GM23248 (cell line): Measurements from ENCODE around the gene C1QL4.

Experiments
- EZH2 ChIP-seq: fragments of 200-600 bp; sonication (generic); IDR thresholded peaks from 2 replicates; pipeline ENCODE4 v1.6.1; 2018; ENCODE audit warnings: antibody characterized with exemption, mild to moderate bottlenecking; ENCODE audit not compliant: insufficient read depth, poor library complexity, severe bottlenecking
- EZH2phosphoT487 ChIP-seq: fragments of 200-600 bp; sonication (generic); IDR thresholded peaks from 2 replicates; pipeline ENCODE4 v1.6.1; 2018; ENCODE audit warnings: antibody characterized with exemption, moderate library complexity, mild to moderate bottlenecking, low read depth; ENCODE audit not compliant: insufficient read depth

DNA sequence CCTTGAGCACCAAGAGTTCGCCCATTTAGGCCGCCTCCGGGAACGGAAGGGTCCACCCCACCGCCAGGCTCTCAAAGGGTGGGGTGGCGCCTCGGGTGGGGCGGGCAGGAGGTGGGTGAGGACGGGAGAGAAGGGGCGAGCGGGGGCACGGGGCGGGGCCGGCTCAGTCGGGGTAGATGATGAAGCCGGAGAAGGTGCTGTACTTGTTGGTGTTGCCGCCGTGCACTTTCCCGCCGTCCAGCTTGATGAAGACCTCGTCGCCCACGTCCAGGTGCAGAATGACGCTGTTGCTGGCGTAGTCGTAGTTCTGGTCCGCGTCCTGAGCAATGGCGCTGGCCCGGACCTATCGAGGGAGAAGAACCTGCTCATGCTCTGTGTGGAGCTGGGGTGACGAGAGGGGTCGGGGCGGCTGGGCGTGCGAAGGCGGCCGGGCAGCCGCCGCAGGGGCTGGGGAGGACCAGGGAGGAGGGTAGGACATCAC is 4.1 kb downstream of the C1QL4 start:
- TF ChIP-seq EZH2 (no peak), EZH2phosphoT487 (no peak)
